Amniotic epithelial cell (primary cell): ENCODE data around the gene ANKRD17.

Experiments
- DNase-seq: peaks from one replicate; pipeline ENCODE4 v3.0.0-alpha.2; 2010; ENCODE audit warnings: low read depth

ANKRD17 gene

DNA sequence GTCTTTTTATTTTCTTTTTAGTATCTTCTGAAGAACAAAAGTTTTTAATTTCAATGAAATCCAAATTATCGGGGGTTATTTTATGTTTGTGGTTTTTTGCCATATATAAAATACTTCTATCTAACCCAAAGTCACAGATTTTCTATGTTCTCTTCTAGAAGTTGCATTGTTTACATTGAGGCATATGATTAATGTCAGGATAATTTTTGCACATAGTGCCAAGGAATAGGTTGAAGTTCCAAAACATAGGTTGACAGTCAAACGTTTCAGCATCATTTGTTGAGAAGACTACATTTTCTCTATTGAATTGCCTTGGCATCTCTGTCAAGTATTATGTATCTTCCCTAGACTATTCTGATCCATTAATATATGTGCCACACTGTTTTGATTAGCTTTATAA lies 64.5 kb downstream of the ANKRD17 start:
- no peak for DNase-seq

GRCh38 chr4:73193659-73194058 lies 64.9 kb downstream of the ANKRD17 start:
- DNase-seq = no peak

DNA sequence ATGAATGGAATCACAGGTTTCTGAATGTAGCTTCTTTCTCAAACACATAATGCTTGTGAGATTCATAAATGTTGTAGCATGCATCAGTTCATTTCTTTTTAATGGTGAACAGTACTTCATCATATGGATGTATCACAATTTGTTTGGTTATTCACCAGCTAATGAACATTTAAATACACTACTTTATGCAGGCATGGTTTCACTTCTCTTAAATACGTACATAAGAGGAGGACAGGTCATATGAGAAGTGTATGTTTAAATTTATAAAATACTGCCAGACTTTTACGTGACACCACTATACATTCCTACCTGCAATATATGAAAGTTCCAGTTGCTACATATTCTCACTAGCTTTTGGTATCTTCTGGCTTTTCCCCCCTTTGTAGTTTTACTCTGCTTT lies 65.4 kb downstream of the ANKRD17 start:
- no peak for DNase-seq

DNA sequence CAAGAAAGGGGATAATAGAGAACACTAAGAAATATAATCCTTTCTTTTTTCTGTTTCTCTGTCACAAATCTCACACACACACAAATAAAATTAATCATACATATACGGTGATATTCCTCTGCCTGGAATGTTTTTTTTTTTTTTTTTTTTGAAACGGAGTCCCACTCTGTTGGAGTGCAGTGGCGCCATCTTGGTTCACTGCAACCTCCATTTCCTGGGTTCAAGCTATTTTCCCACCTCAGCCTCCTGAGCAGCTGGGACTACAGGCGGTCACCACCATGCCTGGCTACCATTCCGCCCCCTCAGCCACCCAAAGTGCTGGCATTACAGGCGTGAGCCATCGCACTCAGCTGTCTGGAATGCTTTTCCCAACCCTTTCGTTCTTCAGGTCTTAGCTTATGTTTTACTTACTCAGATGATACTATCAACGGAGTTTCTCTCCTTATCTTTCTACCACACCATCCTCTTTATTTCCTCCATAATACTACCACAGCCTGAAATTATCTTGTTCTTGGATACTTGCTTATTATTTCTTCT lies 69.3 kb downstream of the ANKRD17 start:
- DNase-seq = peak; percentile 45

- no peak for DNase-seq
Measured at GRCh38 chr4:73187325-73187724, 71.3 kb downstream of the ANKRD17 start.

DNA sequence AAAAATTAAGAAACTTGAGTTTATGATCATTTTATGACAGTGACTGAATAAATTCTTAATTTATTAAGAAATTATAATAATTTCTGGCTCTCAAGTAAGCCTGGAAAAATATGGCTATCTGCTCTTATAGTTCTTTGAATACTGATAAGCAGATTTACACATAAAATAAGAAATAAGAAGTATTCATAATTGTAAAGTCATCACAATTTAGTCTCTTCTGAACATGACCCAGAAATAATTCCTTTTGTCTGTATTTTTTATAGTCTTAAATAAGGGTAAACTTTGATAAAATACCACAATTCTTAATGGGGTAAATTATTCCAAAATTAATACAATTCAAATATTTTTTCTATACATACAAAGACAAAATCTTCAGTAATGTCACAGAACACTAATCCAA lies 72.7 kb downstream of the ANKRD17 start:
- no peak for DNase-seq

DNA sequence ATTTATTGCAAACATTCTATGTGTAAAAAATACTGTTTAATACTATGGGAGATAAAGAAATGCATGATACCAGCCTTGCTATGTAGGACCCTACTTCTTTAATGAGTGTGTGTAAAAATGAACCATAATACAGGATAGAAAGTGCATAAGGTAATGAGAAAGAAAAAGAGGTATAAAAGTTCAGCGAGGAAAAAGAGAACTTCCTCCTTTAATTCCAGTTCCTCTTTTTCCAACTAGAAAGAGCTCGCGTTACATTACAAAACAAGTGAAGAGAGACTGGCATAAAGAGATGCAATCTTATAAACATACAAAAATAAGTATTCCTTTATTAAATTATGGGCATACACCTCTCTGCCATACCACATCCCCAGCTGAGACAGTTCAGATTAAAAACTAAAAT lies 77.4 kb downstream of the ANKRD17 start:
- no peak for DNase-seq

DNA sequence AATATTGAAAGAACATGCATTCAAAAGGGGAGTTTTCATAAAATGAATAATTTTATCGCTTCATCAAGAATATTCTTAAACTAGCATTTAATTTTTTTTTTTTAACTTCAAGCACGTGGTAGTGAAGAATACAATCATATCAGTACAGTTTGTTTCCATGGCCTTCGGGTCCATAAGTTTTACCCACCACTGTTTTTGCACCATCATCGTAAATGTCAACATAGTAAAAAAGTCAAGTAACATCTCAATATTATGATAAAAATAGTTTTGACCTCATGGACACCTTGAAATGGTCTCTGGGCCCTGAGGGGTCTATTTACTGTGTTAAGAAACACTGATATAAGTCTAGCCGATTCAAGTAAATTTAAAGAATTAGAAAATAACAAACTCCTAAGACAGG lies 80.2 kb downstream of the ANKRD17 start:
- DNase-seq = no peak

- DNase-seq = peak; percentile 29
Measured at GRCh38 chr4:73172161-73172560, 86.4 kb downstream of the ANKRD17 start.

- no peak for DNase-seq
Measured at GRCh38 chr4:73170518-73171198, 87.9 kb downstream of the ANKRD17 start.

- DNase-seq = no peak
Measured at GRCh38 chr4:73166212-73166611, 92.4 kb downstream of the ANKRD17 start.

DNA sequence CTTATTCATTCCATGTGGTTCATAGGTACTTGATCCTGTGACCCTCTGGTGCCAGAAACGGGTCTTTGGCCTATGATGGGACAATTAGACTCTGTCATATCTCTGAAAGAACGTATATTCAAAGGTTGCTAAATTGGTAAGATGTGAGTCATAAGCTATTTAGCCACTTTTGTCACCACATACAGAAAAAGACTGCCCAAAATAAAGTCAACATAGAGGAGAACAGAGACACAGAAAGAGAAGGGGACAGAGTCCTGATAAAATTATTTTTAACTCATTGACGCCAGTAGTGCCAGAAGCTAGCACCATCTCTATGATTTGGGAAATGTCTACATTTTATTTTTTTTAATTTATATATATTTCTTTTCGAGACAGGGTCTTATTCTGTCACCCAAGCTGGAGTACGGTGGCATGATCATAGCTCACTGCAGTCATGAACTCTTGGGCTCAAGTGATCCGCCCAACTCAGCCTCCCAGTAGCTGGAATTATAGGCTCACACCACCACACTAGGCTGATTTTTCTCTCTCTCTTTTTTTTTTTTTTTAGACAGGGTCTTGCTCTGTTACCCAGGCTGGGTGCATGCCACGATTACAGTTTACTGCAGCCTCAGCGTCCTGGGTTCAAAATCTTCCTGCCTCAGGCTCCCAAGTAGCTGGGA lies 96.9 kb downstream of the ANKRD17 start:
- no peak for DNase-seq

GRCh38 chr4:73156394-73156793 lies 102.2 kb downstream of the ANKRD17 start:
- DNase-seq = no peak

- DNase-seq = peak; percentile 70
Measured at GRCh38 chr4:73152893-73153292, 105.7 kb downstream of the ANKRD17 start.

- DNase-seq = no peak
Measured at GRCh38 chr4:73142995-73143547, 115.5 kb downstream of the ANKRD17 start.

- no peak for DNase-seq
Measured at GRCh38 chr4:73139991-73140390, 118.6 kb downstream of the ANKRD17 start.

- no peak for DNase-seq
Measured at GRCh38 chr4:73139245-73139644, 119.4 kb downstream of the ANKRD17 start.

- DNase-seq = no peak
Measured at GRCh38 chr4:73137121-73137520, 121.5 kb downstream of the ANKRD17 start.

GRCh38 chr4:73133784-73134183 lies 124.8 kb downstream of the ANKRD17 start:
- DNase-seq = no peak

GRCh38 chr4:73131281-73131680 lies 127.3 kb downstream of the ANKRD17 start:
- DNase-seq = no peak

DNA sequence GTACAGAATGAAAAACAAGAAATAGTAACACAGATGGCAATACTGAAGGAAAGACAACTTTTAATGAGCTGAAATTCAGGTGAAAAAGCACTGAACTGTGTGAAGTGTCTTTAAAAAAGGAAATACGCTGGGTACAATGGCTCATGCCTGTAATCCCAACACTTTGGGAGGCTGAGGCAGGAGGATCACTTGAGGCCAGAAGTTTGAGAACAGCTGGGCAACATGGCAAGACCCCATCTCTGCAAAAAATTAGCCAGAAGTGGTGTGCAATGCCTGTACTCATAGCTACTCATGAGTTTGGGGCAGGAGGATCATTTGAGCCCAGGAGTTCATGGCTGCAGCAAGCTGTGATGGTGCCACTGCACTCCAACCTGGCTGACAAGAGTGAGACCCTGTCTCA lies 129.3 kb downstream of the ANKRD17 start:
- no peak for DNase-seq

- DNase-seq = peak; percentile 42
Measured at GRCh38 chr4:73127839-73128453, 130.7 kb downstream of the ANKRD17 start.

- DNase-seq = no peak
Measured at GRCh38 chr4:73109493-73109892, 149.1 kb downstream of the ANKRD17 start.
